ENCODE measurements around the gene PRADC1. TPM values are rescaled to one million over a fixed set of nuclear protein-coding genes. Genes with fewer than 3 reads are reported as not detected.

Gene PRADC1
- total and polyA plus RNA-seq, 4 donors: 12.1 to 41.4 (median 30.6) TPM

GRCh38 chr2:73223821-73224220 lies 9.2 kb downstream of the PRADC1 start (continued):
- TF ChIP-seq REST (IDR thresholded peaks at IDR 0.05): no peak
- no peak for TF ChIP-seq JUND (IDR thresholded peaks at IDR 0.05)
- no peak for TF ChIP-seq ATF3 (IDR thresholded peaks at IDR 0.05)
- no peak for TF ChIP-seq MAX (IDR thresholded peaks at IDR 0.05)
- no peak for TF ChIP-seq RAD21 (IDR thresholded peaks at IDR 0.05)
- TF ChIP-seq GABPA (IDR thresholded peaks at IDR 0.05 in 1 of 2, conservative IDR thresholded peaks at IDR 0.05 in 1 of 2): no peak

GRCh38 chr2:73218298-73218697 lies 14.7 kb downstream of the PRADC1 start:
- H3K4me1 ChIP-seq (ENCODE audit: control insufficient read depth in 4 of 4, insufficient read depth in 4 of 4, low read length in 3 of 4): peaks cover 2 to 19% (median 11%) of the 10 kb centered on the region in 4 donors
- no peak overlapping the region for H3K27ac ChIP-seq (ENCODE audit: low read depth in 1 of 2, low read length in 2 of 2)
- no peaks in the 10 kb centered on the region for H3K27me3 ChIP-seq (ENCODE audit: control insufficient read depth in 4 of 4, insufficient read depth in 4 of 4, low read length in 3 of 4)
- no peaks in the 10 kb centered on the region for H3K9me3 ChIP-seq (ENCODE audit: control insufficient read depth in 4 of 4, low read length in 3 of 4)
- no peak overlapping the region for H3K4me3 ChIP-seq (ENCODE audit: low read depth in 1 of 3, low read length in 3 of 3)
- TF ChIP-seq YY1 (IDR thresholded peaks at IDR 0.05): no peak
- TF ChIP-seq HNF4G (IDR thresholded peaks at IDR 0.05): no peak
- no peak for TF ChIP-seq CTCF (IDR thresholded peaks at IDR 0.05; ENCODE audit: low read depth, low read length, missing input control)
- TF ChIP-seq ZBTB33 (IDR thresholded peaks at IDR 0.05): no peak
- TF ChIP-seq HNF4A (conservative IDR thresholded peaks at IDR 0.05): no peak
- TF ChIP-seq RAD21 (IDR thresholded peaks at IDR 0.05): no peak
- no peak for TF ChIP-seq GABPA (IDR thresholded peaks at IDR 0.05 in 1 of 2, conservative IDR thresholded peaks at IDR 0.05 in 1 of 2)
- no peak for TF ChIP-seq TAF1 (conservative IDR thresholded peaks at IDR 0.05)
- no peak for TF ChIP-seq MAX (IDR thresholded peaks at IDR 0.05)
- no peak for TF ChIP-seq REST (IDR thresholded peaks at IDR 0.05)
- TF ChIP-seq SP1 (IDR thresholded peaks at IDR 0.05): no peak
- TF ChIP-seq RXRA (IDR thresholded peaks at IDR 0.05): no peak
- TF ChIP-seq NR2F2 (IDR thresholded peaks at IDR 0.05): no peak
- no peak for DNase-seq (ENCODE audit: low spot score)
- peaks cover 4 to 29% (median 12%) of the 10 kb centered on the region in 4 donors for H3K36me3 ChIP-seq (ENCODE audit: control insufficient read depth in 4 of 4, insufficient read depth in 3 of 4, low read depth in 1 of 4, low read length in 3 of 4)
- H3K9ac ChIP-seq (ENCODE audit: low read depth in 1 of 2, low read length in 2 of 2): no peak overlapping the region

Data from liver (tissue), 9 donors.